Activated naive CD4-positive, alpha-beta T cell treated with anti-CD3 and anti-CD28 coated beads for 36 hours (primary cell): ENCODE measurements around the gene BLM. TPM values are rescaled to one million over a fixed set of nuclear protein-coding genes. Genes with fewer than 3 reads are reported as not detected.

ENCODE experiments used
- CTCF ChIA-PET: fragments of 350-600 bp; sonication (Branson Sonifier 250); formaldehyde crosslinking; loops from one replicate; lab custom pipeline; 2021; ENCODE audit warnings: antibody characterized with exemption; lab: Charles Lee
- DNase-seq: peaks from one replicate; pipeline ENCODE4 v3.0.0-alpha.2; 2020
- H3K27ac Mint-ChIP-seq: one replicate; pipeline ENCODE4 v1.8.0; 2021; ENCODE audit warnings: mild to moderate bottlenecking, mixed read lengths
- H3K27me3 Mint-ChIP-seq: one replicate; pipeline ENCODE4 v1.8.0; 2021; ENCODE audit warnings: low read depth, mixed read lengths
- H3K36me3 Mint-ChIP-seq: one replicate; pipeline ENCODE4 v1.8.0; 2021; ENCODE audit warnings: low read depth, mixed read lengths
- H3K4me1 Mint-ChIP-seq: one replicate; pipeline ENCODE4 v1.8.0; 2021; ENCODE audit warnings: low read depth, mixed read lengths
- H3K4me3 Mint-ChIP-seq: one replicate; pipeline ENCODE4 v1.8.0; 2021; ENCODE audit warnings: mild to moderate bottlenecking, moderate library complexity, mixed read lengths
- H3K9me3 Mint-ChIP-seq: one replicate; pipeline ENCODE4 v1.8.0; 2021; ENCODE audit warnings: mixed read lengths
- intact Hi-C: fragments of 100-400 bp; cut with micrococcal nuclease; formaldehyde crosslinking; loops from one replicate; pipeline ENCODE4 v1.15.1; 2023
- total RNA-seq, 2 experiments: library from RNA; stranded (reverse); gene quantifications; one replicate each; pipeline ENCODE4 v1.2.3, GENCODE V29; 2021

Gene BLM
- total RNA-seq, 2 experiments from 2014 or later: 62.9 to 70.4 TPM

DNA sequence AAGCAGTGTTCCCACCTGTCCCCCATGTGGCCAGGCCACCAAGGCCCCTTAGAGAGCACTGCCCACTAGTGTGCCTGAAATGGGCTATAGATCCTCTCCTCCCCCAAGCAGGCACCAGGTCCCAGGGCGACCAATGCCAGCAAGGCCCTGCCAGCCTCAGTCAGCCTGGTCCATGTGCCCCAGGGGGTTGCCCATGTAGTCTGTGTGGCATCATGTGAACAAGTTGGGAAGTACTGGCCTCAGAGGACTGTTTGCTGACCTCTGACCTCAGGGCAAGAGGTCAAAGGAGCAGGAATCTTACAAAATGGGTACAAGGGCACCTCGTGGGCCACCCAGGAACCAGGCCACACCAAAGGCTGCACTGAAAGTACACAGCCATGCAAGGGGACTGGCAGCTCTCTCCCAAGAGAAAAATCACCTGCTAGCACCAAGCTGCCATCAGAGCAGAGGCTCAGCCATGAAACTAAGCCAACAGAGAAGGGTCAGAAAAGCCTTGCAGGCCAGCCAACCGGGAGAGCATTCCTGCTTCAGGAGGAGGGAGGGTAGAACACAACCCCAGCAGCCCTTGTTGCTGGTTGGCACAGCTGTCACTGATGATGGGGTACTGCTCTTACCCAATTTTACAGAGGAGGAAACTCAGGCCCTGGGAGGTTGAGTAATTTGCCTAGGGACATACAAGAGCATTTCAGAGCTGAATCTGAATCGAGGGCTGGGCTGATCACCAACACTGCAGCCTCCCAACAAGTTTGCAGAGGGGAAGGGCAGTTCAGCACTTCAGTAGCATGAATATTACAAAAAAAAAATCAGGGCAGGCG lies 146.0 kb downstream of the BLM start:
- H3K4me1 Mint-ChIP-seq: peaks cover 34% of the 10 kb centered on the region
- intact Hi-C loops: no loop called here

DNA sequence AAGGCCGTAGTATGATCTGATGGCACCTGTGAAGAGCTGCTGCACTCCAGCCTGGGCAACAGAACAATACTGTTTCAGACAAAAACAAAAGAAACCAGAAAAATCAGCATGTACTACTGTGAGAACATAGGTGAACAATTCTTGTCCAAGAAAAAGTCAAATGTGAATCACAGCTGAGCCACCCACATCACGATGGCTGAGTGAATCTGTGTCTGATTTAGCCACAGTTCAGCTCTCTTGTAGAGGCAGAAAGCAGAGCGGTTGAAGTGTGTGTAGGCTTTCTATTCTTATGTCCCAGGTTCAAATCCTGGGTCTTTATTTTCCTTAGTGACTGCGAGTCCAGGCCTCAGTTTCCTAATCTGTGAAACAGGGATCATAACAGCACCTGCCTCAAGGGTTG lies 146.8 kb downstream of the BLM start:
- Mint-ChIP-seq H3K36me3 (peaks cover 7% of the 10 kb centered on the region), H3K9me3 (no peaks in the 10 kb centered on the region), H3K4me3 (no peak overlapping the region), H3K4me1 (peaks cover 42% of the 10 kb centered on the region), H3K27me3 (no peaks in the 10 kb centered on the region), H3K27ac (peak overlapping the region; percentile 89)
- peak; percentile 71 for DNase-seq
- intact Hi-C loops: no loop called here
- CTCF ChIA-PET: no interaction called here

More for the DNA sequence above, 146.0 kb downstream of the BLM start:
- DNase-seq: no peak
- H3K9me3 Mint-ChIP-seq: no peaks in the 10 kb centered on the region
- no peak overlapping the region for H3K4me3 Mint-ChIP-seq
- H3K36me3 Mint-ChIP-seq: peaks cover under 1% of the 10 kb centered on the region
- no peaks in the 10 kb centered on the region for H3K27me3 Mint-ChIP-seq
- peak overlapping the region; percentile 89 for H3K27ac Mint-ChIP-seq
- CTCF ChIA-PET: no interaction called here

DNA sequence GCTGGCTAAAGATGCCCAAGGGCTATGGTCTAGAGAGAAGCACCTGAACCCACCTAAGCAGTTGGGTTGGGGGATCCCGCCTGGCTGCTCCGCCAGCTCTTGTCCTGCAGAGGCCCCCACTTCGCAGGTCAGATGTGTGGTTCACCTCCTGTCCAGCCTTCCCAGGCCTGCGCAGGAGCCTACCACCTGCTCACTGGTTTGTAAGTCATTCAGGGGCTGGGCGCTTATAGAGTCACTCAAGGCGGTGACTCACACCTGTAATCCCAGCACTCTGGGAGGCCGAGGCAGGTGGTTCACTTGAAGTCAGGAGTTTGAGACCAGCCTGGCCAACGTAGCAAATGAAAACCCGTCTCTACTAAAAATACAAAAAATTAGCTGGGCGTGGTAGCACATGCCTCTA lies 147.4 kb downstream of the BLM start:
- Mint-ChIP-seq H3K27me3 (no peaks in the 10 kb centered on the region), H3K4me1 (peaks cover 44% of the 10 kb centered on the region), H3K9me3 (no peaks in the 10 kb centered on the region), H3K36me3 (peaks cover 9% of the 10 kb centered on the region), H3K27ac (no peak overlapping the region), H3K4me3 (no peak overlapping the region)
- peak; percentile 48 for DNase-seq
- intact Hi-C loops: no loop called here
- CTCF ChIA-PET: no interaction called here

DNA sequence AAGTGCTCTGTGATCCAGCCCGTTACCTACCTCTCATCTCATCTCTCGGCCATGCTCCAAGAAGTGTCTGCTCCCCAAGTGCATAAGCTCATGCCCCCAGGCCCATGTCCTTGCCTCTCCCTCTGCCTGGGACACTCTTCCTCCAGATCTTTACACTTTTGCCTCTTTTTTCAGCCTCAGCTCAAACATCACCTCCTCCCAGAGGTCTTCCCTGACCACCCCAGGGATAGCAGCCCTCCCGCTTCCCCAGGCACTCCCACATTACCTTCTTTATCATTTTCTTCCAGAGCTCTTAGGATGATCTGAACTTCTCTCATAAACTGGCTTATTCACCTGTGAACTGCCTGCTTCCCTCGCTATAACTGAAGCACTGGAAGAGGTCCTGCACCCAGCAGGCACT lies 148.6 kb downstream of the BLM start:
- Mint-ChIP-seq H3K9me3 (no peaks in the 10 kb centered on the region), H3K27me3 (no peaks in the 10 kb centered on the region), H3K4me1 (peaks cover 50% of the 10 kb centered on the region), H3K36me3 (peaks cover 19% of the 10 kb centered on the region), H3K4me3 (no peak overlapping the region), H3K27ac (no peak overlapping the region)
- CTCF ChIA-PET: no interaction called here
- intact Hi-C loops: no loop called here
- no peak for DNase-seq

Other genes starting within 250 kb of the BLM start
- gene CRTC3, start 187.4 kb upstream of the BLM start, total RNA-seq: 10 to 100 TPM; 40.6 to 42.7 TPM
- gene FURIN, start 151.2 kb downstream of the BLM start, total RNA-seq: 100 to 1,000 TPM; 443 to 448 TPM
- 10 to 100 TPM; 22.6 to 24.2 TPM for gene FES, start 167.2 kb downstream of the BLM start, total RNA-seq
- gene MAN2A2, start 186.0 kb downstream of the BLM start, total RNA-seq: 100 to 1,000 TPM; 139 to 141 TPM
- 10 to 100 TPM; 49.8 to 51.3 TPM for gene HDDC3, start 215.2 kb downstream of the BLM start, total RNA-seq
- 10 to 100 TPM; 69.9 to 70.8 TPM for gene UNC45A, start 217.9 kb downstream of the BLM start, total RNA-seq
- 10 to 100 TPM; 52.0 to 52.4 TPM for gene RCCD1, start 237.5 kb downstream of the BLM start, total RNA-seq